K562 (cell line): ENCODE measurements around the gene FBXL4. TPM values are rescaled to one million over a fixed set of nuclear protein-coding genes. Genes with fewer than 3 reads are reported as not detected.

ENCODE experiments used
- FOXO4 ChIP-seq: fragments of 450-650 bp; formaldehyde crosslinking; IDR thresholded peaks from 2 replicates; pipeline ENCODE4 v1.4.0; 2020; ENCODE audit warnings: mild to moderate bottlenecking, moderate library complexity
- KHSRP ChIP-seq: fragments of 450-650 bp; IDR thresholded peaks from 2 replicates; pipeline ENCODE4 v1.6.1; 2017
- PML ChIP-seq: IDR thresholded peaks from 2 replicates; pipeline ENCODE4 v1.6.1; 2012; ENCODE audit warnings: low read length, inconsistent platforms
- TGIF2 ChIP-seq: sonication (generic); formaldehyde crosslinking; IDR thresholded peaks from 2 replicates; pipeline ENCODE4 v1.8.1; 2022; ENCODE audit warnings: mild to moderate bottlenecking, missing genetic modification reagents, moderate library complexity
- polyA plus RNA-seq, 8 experiments: library from polyadenylated mRNA; depleted of rRNA in 4 of 8; stranded (reverse) in 5 of 8; unstranded in 3 of 8; fragments of >200 nt; fragmentation: Nextera tagmentation in 2 of 8; fragmentation: Illumina TruSeq in 1 of 8; extraction: Ambion mirVana in 2 of 8; extraction: Trizol in 1 of 8; gene quantifications; 2 replicates each; pipeline versions ENCODE4 v1.2.1 to v1.2.3, GENCODE V29; 2011 to 2014; ENCODE audit warnings: inconsistent platforms in 1 of 8, missing spikeins in 1 of 8
- total RNA-seq, 7 experiments: library from RNA; depleted of rRNA in 6 of 7; stranded (reverse); fragments of >200 nt in 6 of 7; fragmentation: Illumina TruSeq in 2 of 7; extraction: Trizol in 2 of 7; gene quantifications; 2 replicates each; pipeline versions ENCODE4 v1.2.1 to v1.2.3, GENCODE V29; 2011 to 2021; ENCODE audit warnings: low replicate concordance in 1 of 7
- TF ChIP-seq, protein P1 (sequence below): fragments of 450-650 bp; IDR thresholded peaks from 2 replicates; pipeline ENCODE4 v1.6.1; 2018; ENCODE audit warnings: mild to moderate bottlenecking, low read depth; ENCODE audit not compliant: partially characterized antibody
- TF ChIP-seq, protein P2 (sequence below): fragments of 200-800 bp; sonication (Bioruptor generic); IDR thresholded peaks from 2 replicates; pipeline ENCODE4 v1.6.1; 2016; ENCODE audit warnings: missing genetic modification characterization, missing compliant biosample characterization

Gene FBXL4
- total and polyA plus RNA-seq, 9 of the 15 experiments (the other 6 are each of a cell fraction or from before 2014, with no cell fraction given): 4.2 to 23.1 (median 7.7) TPM

GRCh38 chr6:98821756-98822405, 125.9 kb downstream of the FBXL4 start (continued):
- TF ChIP-seq, protein P1, sequence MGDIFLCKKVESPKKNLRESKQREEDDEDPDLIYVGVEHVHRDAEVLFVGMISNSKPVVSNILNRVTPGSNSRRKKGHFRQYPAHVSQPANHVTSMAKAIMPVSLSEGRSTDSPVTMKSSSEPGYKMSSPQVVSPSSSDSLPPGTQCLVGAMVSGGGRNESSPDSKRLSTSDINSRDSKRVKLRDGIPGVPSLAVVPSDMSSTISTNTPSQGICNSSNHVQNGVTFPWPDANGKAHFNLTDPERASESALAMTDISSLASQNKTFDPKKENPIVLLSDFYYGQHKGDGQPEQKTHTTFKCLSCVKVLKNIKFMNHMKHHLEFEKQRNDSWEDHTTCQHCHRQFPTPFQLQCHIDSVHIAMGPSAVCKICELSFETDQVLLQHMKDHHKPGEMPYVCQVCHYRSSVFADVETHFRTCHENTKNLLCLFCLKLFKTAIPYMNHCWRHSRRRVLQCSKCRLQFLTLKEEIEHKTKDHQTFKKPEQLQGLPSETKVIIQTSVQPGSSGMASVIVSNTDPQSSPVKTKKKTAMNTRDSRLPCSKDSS: no peak
- TF ChIP-seq FOXO4 (CRISPR knock-in tag) (no peak), PML (no peak), KHSRP (no peak), TGIF2 (CRISPR knock-in tag) (no peak)
- TF ChIP-seq, protein P2, sequence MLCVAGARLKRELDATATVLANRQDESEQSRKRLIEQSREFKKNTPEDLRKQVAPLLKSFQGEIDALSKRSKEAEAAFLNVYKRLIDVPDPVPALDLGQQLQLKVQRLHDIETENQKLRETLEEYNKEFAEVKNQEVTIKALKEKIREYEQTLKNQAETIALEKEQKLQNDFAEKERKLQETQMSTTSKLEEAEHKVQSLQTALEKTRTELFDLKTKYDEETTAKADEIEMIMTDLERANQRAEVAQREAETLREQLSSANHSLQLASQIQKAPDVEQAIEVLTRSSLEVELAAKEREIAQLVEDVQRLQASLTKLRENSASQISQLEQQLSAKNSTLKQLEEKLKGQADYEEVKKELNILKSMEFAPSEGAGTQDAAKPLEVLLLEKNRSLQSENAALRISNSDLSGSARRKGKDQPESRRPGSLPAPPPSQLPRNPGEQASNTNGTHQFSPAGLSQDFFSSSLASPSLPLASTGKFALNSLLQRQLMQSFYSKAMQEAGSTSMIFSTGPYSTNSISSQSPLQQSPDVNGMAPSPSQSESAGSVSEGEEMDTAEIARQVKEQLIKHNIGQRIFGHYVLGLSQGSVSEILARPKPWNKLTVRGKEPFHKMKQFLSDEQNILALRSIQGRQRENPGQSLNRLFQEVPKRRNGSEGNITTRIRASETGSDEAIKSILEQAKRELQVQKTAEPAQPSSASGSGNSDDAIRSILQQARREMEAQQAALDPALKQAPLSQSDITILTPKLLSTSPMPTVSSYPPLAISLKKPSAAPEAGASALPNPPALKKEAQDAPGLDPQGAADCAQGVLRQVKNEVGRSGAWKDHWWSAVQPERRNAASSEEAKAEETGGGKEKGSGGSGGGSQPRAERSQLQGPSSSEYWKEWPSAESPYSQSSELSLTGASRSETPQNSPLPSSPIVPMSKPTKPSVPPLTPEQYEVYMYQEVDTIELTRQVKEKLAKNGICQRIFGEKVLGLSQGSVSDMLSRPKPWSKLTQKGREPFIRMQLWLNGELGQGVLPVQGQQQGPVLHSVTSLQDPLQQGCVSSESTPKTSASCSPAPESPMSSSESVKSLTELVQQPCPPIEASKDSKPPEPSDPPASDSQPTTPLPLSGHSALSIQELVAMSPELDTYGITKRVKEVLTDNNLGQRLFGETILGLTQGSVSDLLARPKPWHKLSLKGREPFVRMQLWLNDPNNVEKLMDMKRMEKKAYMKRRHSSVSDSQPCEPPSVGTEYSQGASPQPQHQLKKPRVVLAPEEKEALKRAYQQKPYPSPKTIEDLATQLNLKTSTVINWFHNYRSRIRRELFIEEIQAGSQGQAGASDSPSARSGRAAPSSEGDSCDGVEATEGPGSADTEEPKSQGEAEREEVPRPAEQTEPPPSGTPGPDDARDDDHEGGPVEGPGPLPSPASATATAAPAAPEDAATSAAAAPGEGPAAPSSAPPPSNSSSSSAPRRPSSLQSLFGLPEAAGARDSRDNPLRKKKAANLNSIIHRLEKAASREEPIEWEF (CRISPR knock-in tag): no peak
- TF ChIP-seq, all 486 proteins: peak for 3

Other genes starting within 250 kb of the FBXL4 start
- gene POU3F2, start 113.4 kb downstream of the FBXL4 start, total RNA-seq (2014; rRNA removed): 0.36 and 0.37 TPM in 2 replicates
- 0.19 and 0.36 TPM in 2 replicates for gene POU3F2, start 113.4 kb downstream of the FBXL4 start, total RNA-seq (2014; rRNA removed; fragmentation: Illumina TruSeq; extraction: Trizol)
- gene POU3F2, start 113.4 kb downstream of the FBXL4 start, total RNA-seq (2015; rRNA removed; fragmentation: Illumina TruSeq; extraction: Trizol): 0.40 and 0.45 TPM in 2 replicates
- gene POU3F2, start 113.4 kb downstream of the FBXL4 start, total RNA-seq (2021): 0.29 and 0.44 TPM in 2 replicates
- gene POU3F2, start 113.4 kb downstream of the FBXL4 start, polyA plus RNA-seq (2011; rRNA removed): 0.46 and 0.70 TPM in 2 replicates
- gene POU3F2, start 113.4 kb downstream of the FBXL4 start, polyA plus RNA-seq (2014; fragmentation: Illumina TruSeq; extraction: Trizol): 0.15 and 0.30 TPM in 2 replicates
- gene POU3F2, start 113.4 kb downstream of the FBXL4 start, polyA plus RNA-seq (2014; fragmentation: Nextera tagmentation; extraction: Ambion mirVana): under 1 TPM; 0.08 to 0.10 TPM
- 0.16 and 0.23 TPM in 2 replicates for gene POU3F2, start 113.4 kb downstream of the FBXL4 start, polyA plus RNA-seq (2014; rRNA removed)